ENCODE measurements around the gene TMEM39B.

TMEM39B gene

GRCh38 chr1:32072622-32073298 is at the start of gene TMEM39B:
Gene TMEM39B (plus strand): TSS chr1:32072939. CDS start chr1:32073048, 109 bp downstream.
- DNase-seq (ENCODE audit: low spot score in 2 of 2) (peak; percentile 91 to 96), ATAC-seq (peak; percentile 94)
- Mint-ChIP-seq H3K4me3 (peak within 1 kb of the TSS; percentile 96), H3K9me3 (no peaks in the 10 kb centered on the region), H3K4me1 (peaks cover 43% of the 10 kb centered on the region), H3K27ac (peak within 1 kb of the TSS; percentile 95), H3K36me3 (peaks cover 50% of the 10 kb centered on the region)

DNA sequence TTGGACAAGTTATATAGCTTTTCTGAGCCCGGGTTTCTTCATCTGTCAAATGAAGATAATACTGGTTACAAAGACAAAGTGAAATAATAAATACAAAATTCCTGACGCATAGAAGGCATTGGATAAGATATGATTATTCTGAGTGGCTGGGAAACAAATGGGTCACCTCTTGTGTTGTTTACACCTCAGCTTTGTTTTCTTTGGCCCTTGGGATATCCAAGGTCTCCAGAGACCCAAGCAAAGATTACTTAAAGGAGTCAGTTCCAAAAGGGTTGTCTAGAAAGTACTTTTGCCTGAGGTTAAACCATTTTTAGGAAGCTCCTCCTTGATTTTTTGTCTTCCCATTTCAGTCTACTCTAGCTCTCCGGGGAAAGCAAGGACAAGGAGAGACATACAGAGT is 49.4 kb upstream of the TMEM39B start:
- peak overlapping the region; percentile 17 for H3K27ac Mint-ChIP-seq
- H3K36me3 Mint-ChIP-seq, result peaks cover 88% of the 10 kb centered on the region
- no peak overlapping the region for H3K4me3 Mint-ChIP-seq

GRCh38 chr1:32025515-32025914 is 47.2 kb upstream of the TMEM39B start:
- ATAC-seq (no peak), DNase-seq (ENCODE audit: low spot score in 2 of 2) (no peak)
- Mint-ChIP-seq H3K36me3 (peaks cover 70% of the 10 kb centered on the region), H3K9me3 (no peaks in the 10 kb centered on the region), H3K4me3 (no peak overlapping the region), H3K4me1 (peaks cover 41% of the 10 kb centered on the region), H3K27ac (no peak overlapping the region)

More for the DNA sequence above, 49.4 kb upstream of the TMEM39B start:
- DNase-seq (ENCODE audit: low spot score in 2 of 2) (no peak), ATAC-seq (no peak)
- Mint-ChIP-seq H3K4me1 (peaks cover 41% of the 10 kb centered on the region), H3K9me3 (no peaks in the 10 kb centered on the region)

DNA sequence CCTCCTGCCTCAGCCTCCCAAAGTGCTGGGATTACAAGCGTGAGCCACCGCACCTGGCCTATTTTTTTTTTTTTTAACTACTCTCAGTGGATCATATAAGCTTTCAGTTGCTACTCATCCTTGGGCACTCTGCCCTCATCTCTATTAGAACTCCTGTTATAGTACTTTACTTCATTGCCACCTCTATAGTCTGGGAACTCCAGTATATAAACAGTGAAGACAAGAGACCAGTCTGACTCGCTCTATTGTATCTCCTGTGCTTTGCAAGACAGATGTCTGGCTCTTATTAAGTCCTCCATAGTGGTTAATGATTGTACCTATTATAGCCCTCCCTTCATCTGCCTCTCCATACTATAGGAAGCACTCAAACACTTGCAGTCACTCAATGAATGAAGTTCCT is 44.0 kb upstream of the TMEM39B start:
- no peak overlapping the region for H3K27ac Mint-ChIP-seq
- peaks cover 37% of the 10 kb centered on the region for H3K4me1 Mint-ChIP-seq
- peaks cover 38% of the 10 kb centered on the region for H3K36me3 Mint-ChIP-seq
- DNase-seq (ENCODE audit: low spot score in 2 of 2) (no peak), ATAC-seq (no peak)
- no peaks in the 10 kb centered on the region for H3K9me3 Mint-ChIP-seq
- no peak overlapping the region for H3K4me3 Mint-ChIP-seq

DNA sequence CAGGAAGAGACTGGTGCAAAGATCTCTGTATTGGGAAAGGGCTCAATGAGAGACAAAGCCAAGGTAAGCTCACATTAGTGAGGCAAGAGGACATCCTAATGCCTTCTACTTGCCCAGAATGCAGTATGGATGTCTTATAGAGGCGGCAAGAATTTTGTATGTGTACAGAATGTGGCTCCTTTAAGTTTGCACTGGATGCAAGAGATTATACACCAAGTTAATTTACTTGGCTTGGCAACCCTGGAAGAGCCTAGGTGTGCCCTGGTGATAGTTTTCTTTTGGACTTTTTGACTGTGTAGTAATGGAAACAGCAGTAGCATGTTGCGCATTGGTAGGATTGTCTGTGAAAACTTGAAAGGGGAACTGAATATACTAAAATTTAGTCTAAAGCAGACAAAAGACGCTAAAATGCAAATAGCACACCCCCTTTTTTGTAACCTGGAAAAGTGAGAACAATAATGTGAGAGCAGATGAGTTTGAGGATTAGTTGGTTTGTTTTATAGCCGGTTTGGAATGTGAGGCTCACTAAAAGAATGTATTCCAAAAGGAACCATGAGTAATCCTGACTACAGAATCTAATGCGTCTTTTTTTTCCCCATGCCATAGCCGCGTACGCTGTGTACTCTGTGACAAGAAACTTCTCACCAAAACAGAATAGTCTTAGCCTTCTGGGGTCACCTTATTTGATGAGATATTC is 41.0 kb upstream of the TMEM39B start:
- H3K36me3 Mint-ChIP-seq, result peaks cover 8% of the 10 kb centered on the region
- ATAC-seq (no peak), DNase-seq (ENCODE audit: low spot score in 2 of 2) (no peak)
- no peak overlapping the region for H3K4me3 Mint-ChIP-seq
- no peak overlapping the region for H3K27ac Mint-ChIP-seq
- peaks cover 50% of the 10 kb centered on the region for H3K4me1 Mint-ChIP-seq
- H3K9me3 Mint-ChIP-seq, result no peaks in the 10 kb centered on the region

DNA sequence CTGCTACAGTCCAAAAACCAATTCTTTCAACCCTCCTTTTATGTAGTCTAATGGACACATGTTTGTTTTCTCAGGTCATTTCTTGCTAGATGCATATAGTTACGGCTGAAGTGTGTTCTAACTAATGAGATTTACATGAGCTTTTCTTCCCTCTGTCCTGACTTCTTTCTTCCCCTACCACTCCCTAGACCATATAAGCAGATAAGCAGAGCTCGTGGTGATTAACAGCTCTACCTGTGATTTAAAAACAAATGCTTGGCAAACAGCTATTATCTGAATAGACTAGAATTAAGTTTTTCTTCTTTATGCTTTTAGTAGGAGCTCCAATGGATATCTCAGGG is 40.5 kb upstream of the TMEM39B start:
- ATAC-seq, result no peak
- Mint-ChIP-seq H3K27ac (no peak overlapping the region), H3K36me3 (peaks cover 4% of the 10 kb centered on the region), H3K4me3 (no peak overlapping the region), H3K9me3 (no peaks in the 10 kb centered on the region), H3K4me1 (peaks cover 47% of the 10 kb centered on the region)
- DNase-seq (ENCODE audit: low spot score in 2 of 2), result no peak

- DNase-seq (ENCODE audit: low spot score in 2 of 2) (no peak), ATAC-seq (no peak)
- Mint-ChIP-seq H3K4me1 (peaks cover 33% of the 10 kb centered on the region), H3K36me3 (no peaks in the 10 kb centered on the region), H3K27ac (peak overlapping the region; percentile 13), H3K4me3 (no peak overlapping the region), H3K9me3 (no peaks in the 10 kb centered on the region)
Observed at GRCh38 chr1:32035119-32035518, 37.6 kb upstream of the TMEM39B start.

DNA sequence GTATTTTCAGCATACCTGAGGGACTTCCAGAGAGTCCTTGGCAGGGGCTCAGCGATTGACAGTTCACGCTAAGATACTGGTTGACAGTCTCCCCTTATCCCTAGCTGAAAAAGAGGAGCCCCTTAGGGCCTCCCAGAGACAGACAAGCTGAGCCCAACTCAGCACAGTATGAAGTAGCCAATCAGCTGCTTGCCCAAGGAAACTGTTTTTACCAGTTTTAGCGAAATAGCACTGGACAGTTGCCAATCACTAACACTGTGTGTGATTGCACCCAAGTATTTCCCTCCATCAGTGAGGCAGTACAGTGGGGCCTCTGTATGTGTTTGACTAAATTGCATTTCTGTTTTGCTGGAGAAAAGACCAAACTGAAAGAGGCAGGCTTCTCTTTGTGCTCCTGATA is 32.0 kb upstream of the TMEM39B start:
- no peak for DNase-seq (ENCODE audit: low spot score in 2 of 2)
- no peak for ATAC-seq
- Mint-ChIP-seq H3K27ac (peak overlapping the region; percentile 19), H3K36me3 (no peaks in the 10 kb centered on the region), H3K4me1 (peaks cover 9% of the 10 kb centered on the region), H3K4me3 (no peak overlapping the region), H3K9me3 (no peaks in the 10 kb centered on the region)

DNA sequence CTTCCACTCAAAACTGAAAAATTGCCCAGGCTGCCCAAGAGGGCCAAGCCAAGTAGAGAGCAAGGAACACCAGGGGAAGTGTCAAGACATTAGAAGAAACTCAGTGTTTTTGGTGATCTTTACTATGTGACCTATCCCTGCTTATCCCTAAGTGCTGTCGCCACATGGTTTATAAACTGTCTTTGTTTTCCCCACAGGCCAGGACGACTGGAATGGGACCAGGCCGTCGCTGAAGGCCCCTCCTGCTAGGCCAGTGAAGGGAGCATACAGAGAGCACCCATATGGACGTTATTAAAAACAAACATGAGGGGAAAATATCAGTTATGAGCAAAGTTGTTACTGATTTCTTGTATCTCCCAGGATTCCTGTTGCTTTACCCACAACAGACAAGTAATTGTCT is 30.4 kb upstream of the TMEM39B start:
- no peak for ATAC-seq
- no peak overlapping the region for H3K4me3 Mint-ChIP-seq

GRCh38 chr1:32044234-32044633 is 28.5 kb upstream of the TMEM39B start:
- H3K4me3 Mint-ChIP-seq, result no peak overlapping the region
- H3K9me3 Mint-ChIP-seq, result no peaks in the 10 kb centered on the region
- H3K4me1 Mint-ChIP-seq, result no peaks in the 10 kb centered on the region
- no peak overlapping the region for H3K27ac Mint-ChIP-seq
- DNase-seq (ENCODE audit: low spot score in 2 of 2) (no peak), ATAC-seq (no peak)
- no peaks in the 10 kb centered on the region for H3K36me3 Mint-ChIP-seq

More for the DNA sequence above, 30.4 kb upstream of the TMEM39B start:
- no peaks in the 10 kb centered on the region for H3K9me3 Mint-ChIP-seq
- DNase-seq (ENCODE audit: low spot score in 2 of 2), result no peak
- H3K4me1 Mint-ChIP-seq, result no peaks in the 10 kb centered on the region
- no peaks in the 10 kb centered on the region for H3K36me3 Mint-ChIP-seq
- H3K27ac Mint-ChIP-seq, result no peak overlapping the region

GRCh38 chr1:32045772-32046171 is 27.0 kb upstream of the TMEM39B start:
- H3K4me1 Mint-ChIP-seq, result no peaks in the 10 kb centered on the region
- no peaks in the 10 kb centered on the region for H3K36me3 Mint-ChIP-seq
- DNase-seq (ENCODE audit: low spot score in 2 of 2) (no peak), ATAC-seq (no peak)
- no peak overlapping the region for H3K4me3 Mint-ChIP-seq
- no peaks in the 10 kb centered on the region for H3K9me3 Mint-ChIP-seq
- H3K27ac Mint-ChIP-seq, result peak overlapping the region; percentile 64

GRCh38 chr1:32047701-32048100 is 25.0 kb upstream of the TMEM39B start:
- DNase-seq (ENCODE audit: low spot score in 2 of 2) (no peak), ATAC-seq (no peak)
- no peaks in the 10 kb centered on the region for H3K36me3 Mint-ChIP-seq
- H3K27ac Mint-ChIP-seq, result peak overlapping the region; percentile 64
- H3K9me3 Mint-ChIP-seq, result no peaks in the 10 kb centered on the region
- no peak overlapping the region for H3K4me3 Mint-ChIP-seq
- H3K4me1 Mint-ChIP-seq, result no peaks in the 10 kb centered on the region

GRCh38 chr1:32048440-32048839 is 24.3 kb upstream of the TMEM39B start:
- no peak overlapping the region for H3K4me3 Mint-ChIP-seq
- no peaks in the 10 kb centered on the region for H3K4me1 Mint-ChIP-seq
- no peaks in the 10 kb centered on the region for H3K36me3 Mint-ChIP-seq
- DNase-seq (ENCODE audit: low spot score in 2 of 2) (no peak), ATAC-seq (no peak)
- H3K27ac Mint-ChIP-seq, result peak overlapping the region; percentile 64
- H3K9me3 Mint-ChIP-seq, result no peaks in the 10 kb centered on the region

- no peak overlapping the region for H3K4me3 Mint-ChIP-seq
- ATAC-seq (no peak), DNase-seq (ENCODE audit: low spot score in 2 of 2) (no peak)
- H3K36me3 Mint-ChIP-seq, result peaks cover 2% of the 10 kb centered on the region
- H3K9me3 Mint-ChIP-seq, result no peaks in the 10 kb centered on the region
- H3K4me1 Mint-ChIP-seq, result no peaks in the 10 kb centered on the region
- peak overlapping the region; percentile 27 for H3K27ac Mint-ChIP-seq
Observed at GRCh38 chr1:32051706-32052105, 21.0 kb upstream of the TMEM39B start.

GRCh38 chr1:32052887-32053286 is 19.9 kb upstream of the TMEM39B start:
- Mint-ChIP-seq H3K4me3 (no peak overlapping the region), H3K9me3 (no peaks in the 10 kb centered on the region), H3K27ac (no peak overlapping the region), H3K4me1 (no peaks in the 10 kb centered on the region), H3K36me3 (peaks cover 14% of the 10 kb centered on the region)
- DNase-seq (ENCODE audit: low spot score in 2 of 2), result no peak
- no peak for ATAC-seq

DNA sequence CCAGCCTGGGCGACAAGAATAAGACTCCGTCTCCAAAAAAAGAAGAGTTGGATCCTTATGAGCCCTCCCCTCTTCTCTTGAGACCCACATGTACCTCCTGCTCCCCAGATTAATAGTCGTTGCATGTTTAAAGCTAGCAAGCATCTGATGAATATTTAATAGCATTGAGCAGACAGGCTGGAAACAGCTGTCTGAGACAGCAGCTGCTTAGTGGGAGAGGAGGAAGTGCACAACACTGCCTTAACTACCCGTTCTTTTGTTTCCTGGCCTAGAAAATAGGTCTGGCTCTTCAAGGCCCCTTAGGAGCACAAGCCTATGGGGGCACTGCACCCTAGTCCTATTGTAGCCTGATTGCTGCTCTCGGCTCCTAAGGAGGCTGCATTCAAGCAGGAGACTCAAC is 17.3 kb upstream of the TMEM39B start:
- DNase-seq (ENCODE audit: low spot score in 2 of 2) (no peak), ATAC-seq (no peak)
- Mint-ChIP-seq H3K4me1 (no peaks in the 10 kb centered on the region), H3K4me3 (no peak overlapping the region), H3K36me3 (peaks cover 39% of the 10 kb centered on the region), H3K9me3 (no peaks in the 10 kb centered on the region), H3K27ac (no peak overlapping the region)

Data from stimulated activated effector memory CD8-positive, alpha-beta T cell treated with anti-CD3 and anti-CD28 coated beads, Interleukin-12 subunit alpha, Interleukin-12 subunit beta, amount 100 ng/mL, for 72 hours (primary cell).